HG02763 (cell line): ENCODE results near the gene ERBB4.

Experiments
- ATAC-seq: cut with Tn5 transposase; IDR thresholded peaks from one replicate; pipeline ENCODE4 v1.9.1; 2021; ENCODE audit warnings: mild to moderate bottlenecking, moderate library complexity; ENCODE audit not compliant: unreplicated experiment

The ERBB4 gene

GRCh38 chr2:211860224-211860623 lies 678.4 kb downstream of the ERBB4 start:
- no peak for ATAC-seq

GRCh38 chr2:211854832-211855231 lies 683.8 kb downstream of the ERBB4 start:
- no peak for ATAC-seq

DNA sequence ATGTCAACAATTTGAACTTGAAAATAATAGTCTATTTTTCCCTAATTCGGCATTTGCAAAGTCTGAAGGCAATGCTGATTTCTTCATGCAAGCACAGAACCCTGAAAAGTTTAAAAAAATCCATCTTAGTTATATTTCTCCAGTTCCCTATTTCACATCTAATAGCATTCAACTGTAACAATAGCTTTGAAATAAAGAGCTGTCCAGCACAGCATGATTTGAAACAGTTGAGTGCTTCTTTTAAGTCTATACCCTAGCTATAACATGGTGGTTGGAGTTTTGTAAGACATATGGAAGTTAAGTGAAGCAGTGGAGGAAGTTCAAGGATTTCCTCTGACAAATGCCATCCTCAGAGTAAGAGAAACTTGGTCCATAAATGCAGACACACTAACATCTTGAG lies 691.9 kb downstream of the ERBB4 start:
- no peak for ATAC-seq

DNA sequence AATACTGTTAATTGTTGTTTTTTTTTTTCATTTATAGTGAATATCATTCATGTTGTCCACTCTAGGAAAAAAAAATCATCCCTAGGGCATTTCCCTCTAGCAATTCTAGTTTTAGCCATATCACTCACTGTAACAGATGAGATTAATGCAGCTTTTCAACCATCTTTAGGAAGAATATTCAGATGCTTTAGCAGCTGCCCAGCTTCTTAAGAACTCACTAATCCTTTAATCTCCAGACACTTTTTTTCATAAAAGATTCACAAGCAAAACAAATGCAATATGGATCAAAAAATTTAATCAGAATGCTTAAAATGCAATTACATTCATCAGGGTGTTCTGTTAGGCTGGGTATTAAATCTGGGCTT lies 692.6 kb downstream of the ERBB4 start:
- ATAC-seq = no peak

GRCh38 chr2:211845338-211846035 lies 693.1 kb downstream of the ERBB4 start:
- no peak for ATAC-seq

GRCh38 chr2:211837706-211838105 lies 700.9 kb downstream of the ERBB4 start:
- no peak for ATAC-seq

GRCh38 chr2:211837206-211837605 lies 701.4 kb downstream of the ERBB4 start:
- ATAC-seq = no peak

- no peak for ATAC-seq
Measured at GRCh38 chr2:211836409-211836808, 702.2 kb downstream of the ERBB4 start.

DNA sequence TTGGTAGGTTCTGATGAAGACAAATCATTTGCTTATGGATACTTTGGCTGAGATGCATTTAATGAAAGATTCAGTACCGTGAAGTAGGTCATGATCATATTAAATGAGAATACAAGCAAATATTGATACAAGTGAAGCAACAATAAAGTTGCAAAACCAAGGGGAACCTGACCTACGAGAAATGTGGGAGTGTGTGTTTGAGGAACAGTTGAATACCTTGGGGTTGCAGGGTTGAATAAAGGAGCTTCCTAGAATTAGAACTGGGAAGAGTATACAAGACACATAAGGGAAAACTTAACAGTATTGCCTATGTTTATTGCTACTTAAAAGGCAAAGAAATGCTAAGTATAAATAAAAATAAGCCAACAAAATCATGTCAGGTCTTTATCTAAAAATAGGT lies 702.9 kb downstream of the ERBB4 start:
- ATAC-seq = no peak

DNA sequence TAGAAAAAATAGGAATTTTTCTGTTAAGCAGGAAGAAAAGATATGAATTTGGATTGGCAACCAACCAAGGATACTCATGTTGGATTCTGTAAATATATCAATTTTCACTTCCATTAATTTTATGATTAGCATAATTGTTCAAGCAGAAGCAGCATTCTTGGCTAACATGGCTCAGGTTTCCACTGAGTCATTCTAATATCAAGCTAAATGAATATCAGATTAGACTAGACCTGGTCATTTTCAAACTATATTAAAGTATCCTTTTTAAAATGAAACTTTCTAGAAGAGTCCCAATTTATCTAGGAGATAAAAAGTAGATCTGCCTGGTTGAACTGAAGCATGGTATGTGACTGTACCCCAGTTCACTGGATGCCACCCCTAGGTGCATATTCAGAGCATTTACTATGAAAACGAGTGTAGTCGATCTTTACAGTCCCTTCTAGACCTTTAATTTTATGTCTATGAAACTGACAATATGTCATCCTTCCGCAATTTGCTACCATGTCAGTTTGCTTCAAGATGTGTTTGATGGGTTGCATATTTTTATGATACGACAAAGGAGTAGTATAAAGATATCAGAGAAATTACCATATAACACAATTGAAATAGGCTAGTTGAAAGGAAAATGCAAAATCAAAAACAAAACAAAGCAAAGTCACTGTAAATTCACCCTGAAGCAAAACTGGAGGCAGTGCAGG lies 704.9 kb downstream of the ERBB4 start:
- no peak for ATAC-seq

DNA sequence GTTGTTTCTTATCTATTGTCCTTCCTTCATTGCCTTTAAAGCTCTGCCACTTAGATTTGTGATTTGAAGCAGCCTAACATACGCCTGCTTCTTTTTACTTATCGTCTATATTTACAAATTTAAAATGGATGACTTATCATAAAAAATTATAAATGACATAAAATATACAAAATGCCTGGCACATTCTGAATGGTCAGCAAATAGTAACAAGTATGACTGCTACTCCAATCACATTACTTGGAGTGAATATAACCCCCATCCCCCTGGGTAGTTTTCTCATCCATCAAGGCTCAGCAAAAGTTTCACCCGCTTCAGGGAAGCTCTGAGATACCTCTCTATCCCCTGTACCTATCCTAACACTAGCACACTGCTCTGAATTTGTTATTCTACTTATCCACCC lies 708.9 kb downstream of the ERBB4 start:
- no peak for ATAC-seq

GRCh38 chr2:211823886-211824479 lies 714.6 kb downstream of the ERBB4 start:
- no peak for ATAC-seq

- ATAC-seq = no peak
Measured at GRCh38 chr2:211822686-211823335, 715.8 kb downstream of the ERBB4 start.

DNA sequence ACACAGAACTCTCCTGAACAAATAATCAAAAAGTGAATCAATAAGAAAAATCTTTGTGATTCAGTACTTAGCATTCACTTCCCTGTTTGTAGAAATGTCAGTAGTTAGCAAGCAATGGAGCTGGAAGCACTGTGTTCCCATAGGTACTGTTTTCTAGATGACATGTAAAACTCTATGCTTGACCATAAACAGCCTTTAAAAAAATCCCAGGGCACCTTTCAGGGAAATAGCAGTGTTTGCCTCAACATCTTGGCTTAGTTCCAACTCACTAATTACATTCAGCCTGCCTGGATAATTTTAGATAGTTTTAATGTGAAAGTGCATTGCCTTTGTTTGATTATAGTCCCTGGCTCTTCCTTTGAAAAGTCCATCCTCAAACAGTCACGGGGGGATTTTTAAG lies 721.8 kb downstream of the ERBB4 start:
- no peak for ATAC-seq

- ATAC-seq = no peak
Measured at GRCh38 chr2:211812587-211812986, 726.0 kb downstream of the ERBB4 start.

DNA sequence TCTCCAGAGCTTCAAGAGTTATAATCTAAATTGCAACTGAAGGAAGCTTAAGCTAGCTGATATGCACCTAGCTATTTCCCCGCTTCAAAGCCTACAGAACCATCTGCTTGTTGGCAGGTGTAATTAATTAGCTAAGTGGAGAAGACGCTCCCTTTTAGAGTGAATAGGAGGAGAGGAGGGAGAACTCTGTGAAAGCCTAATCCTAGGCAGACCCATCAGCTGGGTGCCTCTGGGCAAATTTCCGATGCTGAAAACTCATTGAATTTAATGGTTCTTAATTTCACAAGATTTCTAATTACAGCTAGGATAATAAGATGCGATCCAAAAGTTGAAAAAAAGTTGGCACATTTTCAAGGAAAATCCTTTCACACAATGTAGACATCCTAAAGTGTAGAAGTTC lies 735.9 kb downstream of the ERBB4 start:
- ATAC-seq = no peak

DNA sequence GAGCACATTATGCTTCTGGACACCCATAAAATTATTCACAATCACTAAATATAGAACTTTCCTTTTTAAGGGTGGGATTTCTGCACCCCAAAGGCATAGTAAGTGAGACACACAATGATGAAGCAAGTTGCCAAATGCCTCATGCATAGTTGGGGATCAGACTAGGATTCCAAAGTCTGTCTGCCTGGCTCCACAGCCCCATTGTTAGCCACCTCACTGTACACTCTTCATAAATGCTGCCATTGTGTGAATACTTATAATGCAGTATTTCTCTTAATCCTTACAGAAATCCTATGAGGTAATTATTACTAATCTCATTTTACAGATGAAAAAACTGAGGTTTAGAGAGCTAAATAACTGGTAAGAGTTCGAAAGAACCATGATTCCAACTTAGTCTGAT lies 738.6 kb downstream of the ERBB4 start:
- ATAC-seq = no peak

GRCh38 chr2:211798868-211799267 lies 739.7 kb downstream of the ERBB4 start:
- no peak for ATAC-seq

GRCh38 chr2:211793690-211794089 lies 744.9 kb downstream of the ERBB4 start:
- ATAC-seq = no peak

DNA sequence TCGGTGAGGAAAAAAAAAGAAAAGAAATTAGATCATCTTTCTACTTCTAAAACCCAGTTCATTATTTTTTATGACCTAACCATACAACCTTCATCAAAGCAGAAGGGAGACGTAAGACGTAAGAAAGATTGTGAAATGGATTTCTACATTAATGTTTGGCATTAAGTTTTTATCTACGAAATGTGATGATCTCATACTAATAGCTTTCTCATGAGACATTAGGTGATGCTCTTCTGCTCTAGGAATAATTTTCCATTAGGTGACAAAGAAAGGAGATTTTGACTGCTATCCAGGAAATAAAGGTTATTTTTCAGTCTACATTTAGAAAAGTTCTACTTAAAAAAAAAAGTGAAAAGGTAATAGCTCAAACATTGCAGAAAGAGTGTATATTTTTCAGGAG lies 748.6 kb downstream of the ERBB4 start:
- ATAC-seq = no peak

GRCh38 chr2:211766689-211767088 lies 771.9 kb downstream of the ERBB4 start:
- ATAC-seq = no peak

GRCh38 chr2:211762479-211762878 lies 776.1 kb downstream of the ERBB4 start:
- ATAC-seq = no peak
